HG02642 (cell line): Measurements from ENCODE around the gene NR3C2.
"Not testable (repeated sequence)": the region's sequence is repeated elsewhere in the genome, so short reads cannot be mapped to it uniquely, and the experiment has no call there.

Source experiments
- ATAC-seq: cut with Tn5 transposase; IDR thresholded peaks from one replicate; pipeline ENCODE4 v1.9.1; 2021; ENCODE audit warnings: mild to moderate bottlenecking; ENCODE audit not compliant: unreplicated experiment, poor library complexity

Gene NR3C2

DNA sequence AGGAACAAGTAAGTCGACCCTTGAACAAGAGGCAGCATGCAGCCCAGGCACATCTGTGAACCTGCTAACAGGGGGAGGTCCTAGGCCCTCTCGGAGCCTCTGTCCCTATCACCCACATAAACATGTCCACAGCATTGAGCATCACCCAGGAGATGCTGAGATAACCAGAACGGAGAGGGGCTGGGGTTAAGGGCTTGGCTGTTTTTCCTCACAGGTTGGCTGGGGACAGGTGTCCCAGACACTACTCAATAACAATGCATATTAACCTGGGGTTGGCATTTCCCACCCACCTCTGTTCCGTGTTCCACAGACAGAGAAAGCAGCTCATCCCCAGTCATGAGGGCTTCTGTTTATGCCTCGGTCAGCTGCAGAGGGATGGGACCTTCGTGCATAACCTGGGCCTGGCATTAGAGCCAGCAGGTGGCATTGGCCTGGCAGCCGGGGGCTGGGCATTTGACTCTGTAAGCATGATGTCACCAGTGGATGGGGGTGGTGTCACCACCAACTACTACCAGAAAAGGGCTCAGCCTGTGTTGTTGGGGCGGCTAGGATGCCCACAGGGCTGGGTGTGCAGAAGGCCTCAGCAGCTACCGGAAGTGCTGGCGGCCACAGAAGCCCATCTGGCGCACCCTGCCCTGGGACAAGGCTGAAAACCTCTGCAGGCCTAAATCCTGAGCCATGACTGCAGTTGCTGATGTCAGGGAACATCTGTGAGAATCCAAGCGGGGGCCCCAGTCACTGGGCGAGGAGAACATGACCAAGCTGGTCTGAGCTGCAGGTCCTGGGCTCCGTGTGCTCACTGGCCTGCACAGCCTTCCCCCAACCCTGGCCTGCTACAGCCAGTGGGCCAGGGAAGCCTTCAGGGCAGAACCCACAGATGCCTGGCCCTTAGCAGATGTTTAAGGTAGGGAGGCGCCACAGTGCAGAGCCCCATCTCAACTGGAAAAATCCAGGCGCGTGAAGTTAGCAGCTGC lies 351.4 kb downstream of the NR3C2 start:
- ATAC-seq = no peak

DNA sequence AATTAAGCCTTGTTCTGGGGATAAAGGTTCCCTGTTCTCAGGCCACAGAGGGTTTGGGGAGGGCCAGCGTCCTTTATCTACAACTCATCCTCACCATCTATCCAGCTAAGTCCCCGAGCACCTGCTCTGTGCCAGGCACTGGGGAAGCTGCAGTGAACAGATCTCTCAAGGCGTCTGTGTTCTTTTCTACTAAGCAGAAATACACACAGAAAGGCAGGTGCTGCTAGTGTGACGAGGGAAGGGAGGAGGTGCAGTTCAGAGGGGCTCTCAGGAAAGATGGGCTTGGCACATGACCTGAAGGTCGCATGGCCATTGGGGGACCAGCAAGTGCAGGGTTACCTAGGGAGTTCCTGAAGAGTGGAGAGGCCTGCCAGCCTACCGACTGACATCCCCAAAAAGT lies 352.2 kb downstream of the NR3C2 start:
- no peak for ATAC-seq

DNA sequence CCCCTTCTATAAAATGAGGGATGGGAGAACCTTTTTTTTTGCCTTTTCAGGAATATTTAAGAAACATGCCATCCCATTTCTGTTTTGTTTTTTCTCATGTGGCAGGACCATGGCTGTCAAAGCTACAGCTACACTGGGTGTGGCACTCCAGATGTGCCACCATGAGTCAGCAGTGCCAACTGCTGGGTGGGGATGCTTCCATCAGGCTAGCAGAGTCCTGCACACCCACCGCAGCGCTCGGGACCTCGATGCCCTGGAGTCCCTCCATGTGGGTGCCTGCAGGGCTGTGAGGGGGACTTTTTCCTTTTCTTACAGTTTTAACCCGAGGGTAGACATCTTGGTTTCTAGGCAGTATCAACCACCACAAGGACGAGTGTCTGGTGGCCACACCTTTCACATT lies 352.6 kb downstream of the NR3C2 start:
- no peak for ATAC-seq

DNA sequence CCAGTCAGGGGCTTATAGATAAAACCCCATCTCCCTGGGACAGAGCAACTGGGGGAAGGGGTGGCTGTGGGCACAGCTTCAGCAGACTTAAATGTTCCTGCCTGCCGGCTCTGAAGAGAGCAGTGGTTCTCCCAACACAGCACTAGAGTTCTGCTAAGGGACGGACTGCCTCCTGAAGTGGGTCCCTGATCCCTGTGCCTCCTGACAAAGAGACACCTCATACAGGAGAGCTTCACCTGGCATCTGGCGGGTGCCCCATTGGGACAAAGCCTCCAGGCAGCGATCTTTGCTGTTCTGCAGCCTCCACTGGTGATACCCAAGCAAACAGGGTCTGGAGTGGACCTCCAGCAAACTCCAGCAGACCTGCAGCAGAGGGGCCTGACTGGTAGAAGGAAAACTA lies 359.1 kb downstream of the NR3C2 start:
- ATAC-seq = not testable (repeated sequence)

- no peak for ATAC-seq
Observed at GRCh38 chr4:148081745-148082144, 360.5 kb downstream of the NR3C2 start.

DNA sequence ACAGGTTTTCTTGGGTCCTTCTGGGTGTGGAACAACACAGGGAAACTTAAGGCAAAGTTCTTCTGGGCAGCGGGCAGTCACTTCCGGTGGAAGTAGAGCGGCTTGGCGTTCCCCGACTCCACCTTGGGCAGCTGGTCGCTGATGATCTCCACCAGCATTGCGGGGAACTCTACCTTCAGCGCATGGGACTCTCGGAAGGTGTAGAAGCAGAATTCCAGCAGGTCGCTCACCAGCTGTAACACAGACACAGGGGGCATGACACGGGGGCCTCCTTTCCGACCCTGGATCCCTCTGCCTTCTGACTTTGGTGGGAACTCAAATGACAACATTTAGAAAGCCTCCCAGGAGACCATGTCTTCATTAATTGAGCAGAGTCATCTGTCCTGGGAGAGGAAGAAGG lies 360.9 kb downstream of the NR3C2 start:
- ATAC-seq = no peak

GRCh38 chr4:148079961-148080360 lies 362.3 kb downstream of the NR3C2 start:
- no peak for ATAC-seq

- no peak for ATAC-seq
Observed at GRCh38 chr4:148078061-148078460, 364.2 kb downstream of the NR3C2 start.

DNA sequence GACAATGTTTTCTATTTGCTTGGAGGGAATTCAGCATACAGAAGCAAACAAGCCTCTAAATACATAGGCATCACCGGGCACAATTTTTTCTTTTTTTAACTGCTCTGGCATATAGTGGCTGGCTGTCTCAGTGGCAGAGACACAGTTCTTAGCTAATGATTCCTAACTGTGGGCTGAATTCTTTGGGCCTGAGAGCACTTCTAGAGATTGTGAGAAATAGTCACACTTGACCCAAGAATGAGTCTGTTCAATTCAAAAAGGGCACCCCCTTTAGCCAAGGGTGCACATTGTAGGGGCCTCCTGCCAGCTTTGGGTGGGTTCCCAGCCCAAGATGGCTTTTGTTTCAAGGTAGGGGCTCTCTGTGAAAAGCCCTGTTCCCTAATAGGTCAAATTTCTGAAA lies 364.6 kb downstream of the NR3C2 start:
- ATAC-seq = no peak

DNA sequence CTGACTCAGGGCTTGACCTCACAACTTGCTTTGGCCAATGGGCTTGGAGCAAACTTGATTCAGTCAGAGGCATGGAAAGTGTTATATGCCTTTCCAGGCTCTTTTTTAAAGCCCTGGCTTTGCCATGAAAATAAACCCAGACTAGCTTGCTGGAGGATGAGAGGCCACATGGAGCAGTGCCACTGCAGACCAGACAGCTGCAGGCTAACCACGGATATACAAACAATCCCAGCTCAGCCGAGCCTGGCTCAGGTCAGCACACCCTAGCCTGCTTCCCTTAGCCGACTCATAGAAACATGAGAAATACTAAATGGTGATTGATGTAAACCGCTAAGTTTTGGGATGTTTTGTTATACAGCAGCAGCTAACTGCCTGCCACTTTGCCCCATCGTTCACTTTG lies 365.2 kb downstream of the NR3C2 start:
- no peak for ATAC-seq

DNA sequence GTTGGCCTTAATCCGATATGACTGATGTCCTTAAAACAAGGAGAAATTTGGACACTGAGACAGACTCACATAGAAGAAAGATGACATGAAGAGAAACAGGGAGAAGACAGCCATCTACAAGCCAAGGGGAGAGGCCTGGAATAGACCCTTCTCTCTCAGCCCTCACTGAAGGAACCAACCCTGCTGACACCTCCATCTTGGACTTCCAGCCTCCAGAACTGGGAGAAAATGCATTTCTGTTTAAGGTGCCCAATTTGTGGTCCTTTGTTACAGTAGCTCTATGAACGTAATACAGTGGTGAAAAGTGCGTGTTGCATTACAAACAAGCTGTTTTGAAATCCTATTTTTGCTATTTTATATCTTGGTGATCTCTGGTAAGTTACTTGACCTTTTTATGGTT lies 366.8 kb downstream of the NR3C2 start:
- ATAC-seq = no peak

DNA sequence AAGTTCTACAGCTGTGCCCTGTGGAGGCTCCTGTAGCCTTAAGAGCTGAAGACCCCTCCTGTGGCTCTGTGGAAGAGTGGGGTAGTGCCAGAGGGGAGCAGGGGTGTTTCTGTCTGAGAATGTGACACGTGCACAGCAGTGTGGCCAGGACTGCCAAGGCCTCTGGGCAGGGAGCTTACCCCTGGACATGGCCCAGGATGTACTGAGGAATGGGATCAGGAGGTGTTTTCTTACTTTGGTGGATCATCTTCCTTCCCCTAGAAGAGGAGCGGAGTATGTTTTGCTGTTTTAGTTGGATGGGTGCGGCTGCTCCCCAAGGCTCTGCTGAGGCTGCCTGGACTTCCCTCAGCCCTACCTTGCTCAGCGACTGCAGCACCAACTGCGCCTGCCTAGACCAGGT lies 367.8 kb downstream of the NR3C2 start:
- no peak for ATAC-seq

- no peak for ATAC-seq
Observed at GRCh38 chr4:148073349-148073748, 368.9 kb downstream of the NR3C2 start.

DNA sequence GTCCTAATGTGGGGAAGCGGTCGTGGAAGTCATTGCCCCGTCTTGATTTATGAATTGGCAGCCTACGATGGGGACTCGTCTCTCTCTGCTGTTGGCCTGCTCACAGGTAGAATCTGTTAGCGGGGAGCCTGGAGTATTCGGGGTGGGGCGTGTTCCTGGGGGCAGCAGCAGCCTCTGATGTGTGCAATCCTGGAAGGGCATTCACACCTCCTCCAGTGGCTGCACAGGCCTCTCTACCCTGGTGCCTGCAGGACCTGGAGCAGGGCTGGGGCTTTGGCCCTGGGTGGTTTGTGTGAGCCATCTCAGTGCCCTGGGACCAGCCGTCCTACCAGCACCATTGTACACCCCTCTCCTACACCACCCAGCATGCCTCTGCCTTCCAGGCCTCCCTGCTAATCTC lies 369.4 kb downstream of the NR3C2 start:
- no peak for ATAC-seq

GRCh38 chr4:148071009-148071408 lies 371.2 kb downstream of the NR3C2 start:
- ATAC-seq = no peak

DNA sequence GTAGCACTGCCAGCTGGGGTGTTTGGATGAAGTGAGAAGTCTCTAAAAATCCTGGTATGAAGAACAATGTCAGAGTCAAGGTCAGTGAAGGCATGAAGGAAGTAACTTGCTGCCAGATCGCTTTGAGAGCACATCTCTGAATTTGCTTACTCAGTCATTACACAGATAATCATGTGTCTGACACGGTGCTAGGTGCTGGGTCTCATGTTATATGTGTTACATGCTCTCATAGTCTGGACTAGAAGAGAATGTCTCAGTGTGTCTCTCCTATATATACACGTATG lies 372.4 kb downstream of the NR3C2 start:
- ATAC-seq = no peak

DNA sequence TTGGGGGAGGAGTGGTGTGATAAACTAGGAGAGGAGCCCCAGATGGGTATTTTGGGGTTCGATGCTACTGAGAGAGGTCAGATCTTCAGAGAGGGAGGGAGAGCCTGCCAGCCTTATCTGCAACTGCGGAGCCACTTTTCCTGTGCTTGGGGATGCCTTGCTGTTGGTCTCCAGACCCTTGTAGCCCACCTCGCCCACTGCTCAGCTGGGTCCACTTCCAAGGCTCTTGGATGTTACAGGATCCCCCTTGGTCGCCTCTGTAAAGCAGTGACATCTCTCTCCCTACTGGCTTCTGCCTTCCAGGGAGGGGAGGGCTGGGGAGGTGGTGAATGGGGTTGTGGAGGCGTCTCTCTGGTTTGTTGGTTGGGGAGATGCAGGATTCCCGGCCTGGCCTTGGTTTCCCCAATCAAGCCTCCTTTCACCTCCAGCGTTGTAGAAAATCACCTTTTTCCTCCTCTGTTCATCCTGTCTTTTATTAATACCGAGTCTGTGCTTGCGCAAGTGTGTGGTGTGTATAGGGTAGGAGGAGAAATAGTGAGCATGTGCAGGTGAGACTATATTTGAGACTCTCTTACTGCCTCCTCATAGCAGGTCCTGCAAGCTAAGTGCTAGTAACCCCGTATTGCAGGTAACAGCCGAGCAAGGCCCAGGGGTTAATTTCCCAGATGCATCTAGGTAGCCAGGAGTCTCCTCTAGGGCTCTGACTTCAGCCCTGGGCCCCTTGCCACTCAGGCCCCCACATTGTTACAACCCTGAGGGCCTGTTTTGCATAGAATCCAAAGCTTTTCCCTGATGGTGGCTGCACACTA lies 372.9 kb downstream of the NR3C2 start:
- ATAC-seq = no peak

DNA sequence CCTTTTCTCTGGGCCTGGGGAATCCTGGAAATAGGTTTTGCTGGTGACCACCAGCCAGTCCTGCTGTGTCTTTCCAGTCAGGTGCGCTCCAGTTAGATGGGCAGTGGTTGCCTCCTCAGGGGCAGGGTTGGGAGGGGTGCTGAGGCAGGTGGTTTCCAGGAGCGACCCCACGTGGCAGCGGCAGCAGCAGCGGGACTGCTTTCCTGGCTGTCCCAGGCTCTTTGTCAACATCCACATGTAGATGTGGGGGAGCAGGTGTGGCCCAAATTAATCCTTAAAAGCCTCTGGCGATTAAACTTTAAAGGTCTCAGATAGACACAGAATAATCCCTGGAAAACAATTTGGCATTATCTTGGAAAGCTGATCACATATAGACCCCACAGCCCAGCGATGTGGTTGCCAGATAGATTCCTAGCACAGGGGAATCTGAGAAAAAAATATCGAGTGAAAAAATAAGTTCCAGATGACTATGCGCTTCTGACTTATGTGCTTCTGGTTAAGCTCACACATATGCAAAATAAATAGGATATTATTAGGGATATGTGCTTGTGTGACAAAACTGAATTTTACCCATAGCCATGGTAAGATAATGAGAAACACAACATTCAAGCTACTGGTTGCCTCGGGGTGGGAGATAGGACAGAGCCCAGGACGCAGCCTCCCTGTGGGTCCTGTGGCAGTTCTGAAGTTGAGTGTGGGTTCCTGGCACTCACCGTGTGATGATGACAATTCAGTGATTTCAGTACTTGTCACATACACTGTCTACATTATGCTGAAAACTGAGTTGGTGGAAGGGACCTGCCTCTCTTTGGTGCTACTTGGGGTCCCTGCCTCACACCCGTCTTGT lies 373.9 kb downstream of the NR3C2 start:
- ATAC-seq = no peak

DNA sequence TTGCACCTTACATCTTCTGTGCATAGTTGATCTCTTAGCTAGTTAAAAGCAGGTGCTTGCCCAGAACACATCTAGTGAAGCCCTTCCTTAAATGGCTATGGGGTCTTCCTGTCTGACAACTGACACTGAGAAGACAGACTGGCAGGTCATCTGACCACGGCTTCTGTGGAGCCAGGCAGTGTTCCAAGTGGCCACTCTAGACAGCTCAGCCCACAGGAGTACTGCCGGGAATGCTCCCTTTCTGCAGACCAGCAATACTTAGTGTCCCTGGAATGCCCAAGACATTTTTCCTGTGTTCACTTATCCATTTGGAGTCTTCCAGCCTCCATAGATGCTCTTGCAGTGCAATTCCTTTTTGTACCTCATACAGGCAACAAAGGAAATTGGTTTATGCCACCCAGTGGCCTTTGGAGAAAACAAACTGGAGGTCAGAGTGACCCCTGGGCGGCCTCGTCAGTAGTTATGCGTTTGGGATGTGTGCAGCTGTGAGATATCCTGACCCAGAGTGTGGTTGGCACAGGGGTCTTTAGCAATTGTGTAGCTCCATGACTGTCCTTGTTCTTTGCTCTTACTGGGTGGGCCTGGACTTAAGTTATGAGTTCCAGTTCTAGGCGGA lies 374.8 kb downstream of the NR3C2 start:
- ATAC-seq = no peak

DNA sequence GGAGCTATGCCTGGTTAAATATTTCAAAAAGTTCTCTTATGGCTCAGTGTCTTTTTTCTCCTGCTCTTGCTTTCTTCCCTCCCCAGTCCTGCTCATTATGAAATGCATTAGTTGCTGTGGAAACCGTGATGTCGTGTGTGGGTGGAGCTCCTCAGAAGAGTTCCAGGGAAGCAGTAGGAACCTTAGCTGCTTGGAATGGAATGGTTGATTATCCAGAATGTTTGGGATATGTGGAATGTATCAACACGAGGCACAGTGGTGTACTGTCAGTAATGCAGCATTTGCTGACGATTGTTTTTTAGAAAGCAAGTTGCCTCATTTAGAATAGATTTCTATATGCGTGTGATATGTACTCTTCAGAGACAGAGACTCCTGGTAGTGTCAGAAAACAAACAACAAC lies 377.1 kb downstream of the NR3C2 start:
- ATAC-seq = no peak
